WTC11 (cell line): Measurements from ENCODE around the gene COPB1. TPM values are rescaled to one million over a fixed set of nuclear protein-coding genes. Genes with fewer than 3 reads are reported as not detected.

Experiments
- ATAC-seq: fragments of 200-7000 bp; cut with Tn5 transposase; 2 replicates; pipeline ENCODE4 v1.10.0; 2021; ENCODE audit warnings: mild to moderate bottlenecking, moderate library complexity
- CTCF ChIA-PET: fragments of 300-600 bp; sonication (Branson Sonifier 250); formaldehyde crosslinking; loops from one replicate; lab custom pipeline; 2021; ENCODE audit warnings: antibody characterized with exemption; lab: Charles Lee
- POLR2A ChIA-PET: fragments of 350-600 bp; sonication (Branson Sonifier 250); formaldehyde crosslinking; loops from one replicate; lab custom pipeline; 2021; ENCODE audit warnings: antibody characterized with exemption; lab: Charles Lee
- DNase-seq: peaks from one replicate; pipeline ENCODE4 v3.0.0; 2021; ENCODE audit warnings: low spot score
- H3K27ac Mint-ChIP-seq: 2 replicates; pipeline ENCODE4 v1.8.0; 2021; ENCODE audit warnings: mixed read lengths
- H3K27me3 Mint-ChIP-seq: 2 replicates; pipeline ENCODE4 v1.8.0; 2021; ENCODE audit warnings: low read depth, mild to moderate bottlenecking, moderate library complexity, mixed read lengths
- H3K36me3 Mint-ChIP-seq: 2 replicates; pipeline ENCODE4 v1.8.0; 2021; ENCODE audit warnings: mixed read lengths
- H3K4me1 Mint-ChIP-seq: 2 replicates; pipeline ENCODE4 v1.8.0; 2022; ENCODE audit warnings: mixed read lengths
- H3K4me3 Mint-ChIP-seq: 2 replicates; pipeline ENCODE4 v1.8.0; 2021; ENCODE audit warnings: mild to moderate bottlenecking, moderate library complexity, mixed read lengths
- H3K9me3 Mint-ChIP-seq: 2 replicates; pipeline ENCODE4 v1.8.0; 2021; ENCODE audit warnings: mixed read lengths
- ATF1 ChIP-seq: sonication (generic); formaldehyde crosslinking; IDR thresholded peaks from 2 replicates; pipeline ENCODE4 v1.8.1; 2023; ENCODE audit warnings: mild to moderate bottlenecking, moderate library complexity, missing genetic modification reagents
- CREM ChIP-seq: sonication (generic); formaldehyde crosslinking; IDR thresholded peaks from 2 replicates; pipeline ENCODE4 v1.8.1; 2022; ENCODE audit warnings: mild to moderate bottlenecking, missing genetic modification reagents, moderate library complexity
- ESRRA ChIP-seq: sonication (generic); formaldehyde crosslinking; IDR thresholded peaks from 2 replicates; pipeline ENCODE4 v1.8.1; 2022; ENCODE audit warnings: mild to moderate bottlenecking, missing genetic modification reagents, borderline replicate concordance
- FOXP1 ChIP-seq: sonication (generic); formaldehyde crosslinking; IDR thresholded peaks from 2 replicates; pipeline ENCODE4 v1.8.0; 2022; ENCODE audit warnings: missing genetic modification reagents, mild to moderate bottlenecking, moderate library complexity, borderline replicate concordance
- HMGA2 ChIP-seq: fragments of 250-450 bp; sonication (Bioruptor Pico); IDR thresholded peaks from 2 replicates; pipeline ENCODE4 v1.4.0; 2021; ENCODE audit warnings: mild to moderate bottlenecking, moderate library complexity
- JUN ChIP-seq: sonication (generic); formaldehyde crosslinking; IDR thresholded peaks from 2 replicates; pipeline ENCODE4 v1.8.0; 2023; ENCODE audit warnings: mild to moderate bottlenecking, missing genetic modification reagents
- KAT7 ChIP-seq: sonication (generic); formaldehyde crosslinking; IDR thresholded peaks from 2 replicates; pipeline ENCODE4 v1.8.1; 2023; ENCODE audit warnings: missing genetic modification reagents, mild to moderate bottlenecking, borderline replicate concordance
- NFYB ChIP-seq: sonication (generic); formaldehyde crosslinking; conservative IDR thresholded peaks from 2 replicates; pipeline ENCODE4 v1.8.0; 2022; ENCODE audit warnings: low read depth, missing genetic modification reagents
- RELA ChIP-seq: sonication (generic); formaldehyde crosslinking; IDR thresholded peaks from 2 replicates; pipeline ENCODE4 v1.8.1; 2022; ENCODE audit warnings: missing genetic modification reagents, mild to moderate bottlenecking, borderline replicate concordance
- SMAD3 ChIP-seq: sonication (generic); formaldehyde crosslinking; IDR thresholded peaks from 2 replicates; pipeline ENCODE4 v1.8.0; 2022; ENCODE audit warnings: missing genetic modification reagents, mild to moderate bottlenecking, borderline replicate concordance
- TEAD1 ChIP-seq: sonication (generic); formaldehyde crosslinking; IDR thresholded peaks from 2 replicates; pipeline ENCODE4 v1.8.0; 2022; ENCODE audit warnings: mild to moderate bottlenecking, missing genetic modification reagents
- TEAD4 ChIP-seq: sonication (generic); formaldehyde crosslinking; IDR thresholded peaks from 2 replicates; pipeline ENCODE4 v1.8.0; 2022; ENCODE audit warnings: mild to moderate bottlenecking, missing genetic modification reagents
- ZBTB21 ChIP-seq: sonication (generic); formaldehyde crosslinking; IDR thresholded peaks from 2 replicates; pipeline ENCODE4 v1.8.1; 2023; ENCODE audit warnings: mild to moderate bottlenecking, missing genetic modification reagents, borderline replicate concordance
- ZNF138 ChIP-seq: sonication (generic); formaldehyde crosslinking; conservative IDR thresholded peaks from 2 replicates; pipeline ENCODE4 v1.8.1; 2022; ENCODE audit warnings: mild to moderate bottlenecking, moderate library complexity, missing genetic modification reagents
- ZNF219 ChIP-seq: sonication (generic); formaldehyde crosslinking; IDR thresholded peaks from 2 replicates; pipeline ENCODE4 v1.8.0; 2023; ENCODE audit warnings: missing genetic modification reagents, mild to moderate bottlenecking, borderline replicate concordance
- ZNF317 ChIP-seq: sonication (generic); formaldehyde crosslinking; IDR thresholded peaks from 2 replicates; pipeline ENCODE4 v1.8.1; 2023; ENCODE audit warnings: low read depth, mild to moderate bottlenecking, moderate library complexity, missing genetic modification reagents, borderline replicate concordance
- ZNF396 ChIP-seq: fragments of 250-450 bp; sonication (Bioruptor Pico); IDR thresholded peaks from 2 replicates; pipeline ENCODE4 v1.8.0; 2021; ENCODE audit warnings: mild to moderate bottlenecking, moderate library complexity, borderline replicate concordance
- ZNF671 ChIP-seq: fragments of 250-450 bp; sonication (Bioruptor Pico); IDR thresholded peaks from 2 replicates; pipeline ENCODE4 v1.8.0; 2021; ENCODE audit warnings: mild to moderate bottlenecking
- total RNA-seq: library from RNA; stranded (reverse); gene quantifications from 3 replicates; pipeline ENCODE4 v1.2.3, GENCODE V29; 2021
- TF ChIP-seq, protein P1 (sequence below): sonication (generic); formaldehyde crosslinking; IDR thresholded peaks from 2 replicates; pipeline ENCODE4 v1.8.0; 2022; ENCODE audit warnings: mild to moderate bottlenecking, missing genetic modification reagents
- TF ChIP-seq, protein P2 (sequence below): sonication (generic); formaldehyde crosslinking; IDR thresholded peaks from 2 replicates; pipeline ENCODE4 v1.8.1; 2023; ENCODE audit warnings: mild to moderate bottlenecking, missing genetic modification reagents, moderate library complexity
- TF ChIP-seq, protein P3 (sequence below): sonication (generic); formaldehyde crosslinking; IDR thresholded peaks from 2 replicates; pipeline ENCODE4 v1.8.1; 2022; ENCODE audit warnings: low read depth, mild to moderate bottlenecking, moderate library complexity, missing genetic modification reagents, borderline replicate concordance
- TF ChIP-seq, protein P4 (sequence below): sonication (generic); formaldehyde crosslinking; IDR thresholded peaks from 2 replicates; pipeline ENCODE4 v1.8.0; 2023; ENCODE audit warnings: missing genetic modification reagents, mild to moderate bottlenecking, borderline replicate concordance
- TF ChIP-seq, protein P5 (sequence below): sonication (generic); formaldehyde crosslinking; IDR thresholded peaks from 2 replicates; pipeline ENCODE4 v1.8.1; 2022; ENCODE audit warnings: mild to moderate bottlenecking, moderate library complexity, missing genetic modification reagents
- TF ChIP-seq, protein P6 (sequence below): sonication (generic); formaldehyde crosslinking; conservative IDR thresholded peaks from 2 replicates; pipeline ENCODE4 v1.8.1; 2022; ENCODE audit warnings: mild to moderate bottlenecking, missing genetic modification reagents
- TF ChIP-seq, protein P7 (sequence below): sonication (generic); formaldehyde crosslinking; IDR thresholded peaks from 2 replicates; pipeline ENCODE4 v1.8.1; 2023; ENCODE audit warnings: mild to moderate bottlenecking, missing genetic modification reagents, moderate library complexity
- TF ChIP-seq, protein P8 (sequence below): sonication (generic); formaldehyde crosslinking; IDR thresholded peaks from 2 replicates; pipeline ENCODE4 v1.8.1; 2023; ENCODE audit warnings: mild to moderate bottlenecking, missing genetic modification reagents

COPB1 gene
- total RNA-seq, 1 experiment from 2014 or later = 76.3 TPM

DNA sequence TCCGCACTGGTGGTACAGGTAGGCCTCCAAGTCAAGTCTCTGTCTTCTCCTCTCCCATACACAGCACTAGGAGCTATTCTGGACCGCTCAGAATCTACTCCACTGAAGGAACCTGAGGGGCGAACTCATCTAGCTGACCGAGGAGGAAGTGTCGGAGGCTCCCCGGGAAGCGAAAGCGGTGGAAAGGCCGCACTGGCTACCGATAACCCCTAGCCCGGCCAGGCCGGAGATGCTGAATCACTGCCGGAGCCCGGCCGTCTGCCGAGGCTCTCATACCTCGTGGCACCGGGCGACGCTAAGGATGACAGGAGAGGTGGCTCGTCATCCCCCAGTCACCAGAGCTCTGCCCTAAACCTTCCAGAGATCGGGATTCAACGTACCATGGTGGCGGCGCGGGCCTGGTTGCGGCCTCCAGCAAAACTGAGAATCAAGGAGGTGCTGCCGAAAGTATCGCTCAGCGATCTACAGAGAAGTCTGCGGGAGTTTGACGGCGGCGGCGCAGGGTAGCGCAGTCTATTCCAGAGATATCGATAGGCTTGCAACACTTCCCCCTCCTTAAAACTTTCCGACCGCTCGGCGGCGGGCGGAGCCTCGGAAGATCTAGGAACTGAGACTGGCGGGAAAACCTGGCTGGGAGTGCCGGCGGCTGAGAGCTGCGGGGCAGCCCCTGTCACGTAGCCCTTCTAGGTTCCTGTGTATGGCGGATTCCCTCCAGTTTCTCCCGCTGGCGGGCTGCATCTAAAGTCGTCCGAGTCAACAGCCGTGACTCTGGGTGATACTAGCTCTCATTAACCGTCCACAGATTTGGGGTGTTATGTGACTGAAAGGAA, 20.5 kb upstream of the COPB1 start, which contains the start of gene PSMA1 (continued):
- TF ChIP-seq, protein P1, sequence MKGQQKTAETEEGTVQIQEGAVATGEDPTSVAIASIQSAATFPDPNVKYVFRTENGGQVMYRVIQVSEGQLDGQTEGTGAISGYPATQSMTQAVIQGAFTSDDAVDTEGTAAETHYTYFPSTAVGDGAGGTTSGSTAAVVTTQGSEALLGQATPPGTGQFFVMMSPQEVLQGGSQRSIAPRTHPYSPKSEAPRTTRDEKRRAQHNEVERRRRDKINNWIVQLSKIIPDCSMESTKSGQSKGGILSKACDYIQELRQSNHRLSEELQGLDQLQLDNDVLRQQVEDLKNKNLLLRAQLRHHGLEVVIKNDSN (CRISPR knock-in tag) = peak; percentile 52; the same call in 1 of the 2 replicates
- TF ChIP-seq ESRRA (CRISPR knock-in tag) (no peak), ZNF671 (no peak), TEAD4 (no peak), JUN (CRISPR knock-in tag) (0 out of 2 replicates have a peak, but pooled peaks have one; percentile 68), CREM (CRISPR knock-in tag) (peak; percentile 28; the same call in 1 of the 2 replicates), SMAD3 (peak; percentile 39; the same call in 1 of the 2 replicates), ZNF138 (CRISPR knock-in tag) (no peak), ZNF317 (no peak), ZNF396 (CRISPR knock-in tag) (no peak), KAT7 (CRISPR knock-in tag) (no peak)
- TF ChIP-seq, protein P2, sequence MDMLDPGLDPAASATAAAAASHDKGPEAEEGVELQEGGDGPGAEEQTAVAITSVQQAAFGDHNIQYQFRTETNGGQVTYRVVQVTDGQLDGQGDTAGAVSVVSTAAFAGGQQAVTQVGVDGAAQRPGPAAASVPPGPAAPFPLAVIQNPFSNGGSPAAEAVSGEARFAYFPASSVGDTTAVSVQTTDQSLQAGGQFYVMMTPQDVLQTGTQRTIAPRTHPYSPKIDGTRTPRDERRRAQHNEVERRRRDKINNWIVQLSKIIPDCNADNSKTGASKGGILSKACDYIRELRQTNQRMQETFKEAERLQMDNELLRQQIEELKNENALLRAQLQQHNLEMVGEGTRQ (CRISPR knock-in tag) = no peak
- TF ChIP-seq, protein P3, sequence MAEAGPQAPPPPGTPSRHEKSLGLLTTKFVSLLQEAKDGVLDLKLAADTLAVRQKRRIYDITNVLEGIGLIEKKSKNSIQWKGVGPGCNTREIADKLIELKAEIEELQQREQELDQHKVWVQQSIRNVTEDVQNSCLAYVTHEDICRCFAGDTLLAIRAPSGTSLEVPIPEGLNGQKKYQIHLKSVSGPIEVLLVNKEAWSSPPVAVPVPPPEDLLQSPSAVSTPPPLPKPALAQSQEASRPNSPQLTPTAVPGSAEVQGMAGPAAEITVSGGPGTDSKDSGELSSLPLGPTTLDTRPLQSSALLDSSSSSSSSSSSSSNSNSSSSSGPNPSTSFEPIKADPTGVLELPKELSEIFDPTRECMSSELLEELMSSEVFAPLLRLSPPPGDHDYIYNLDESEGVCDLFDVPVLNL (CRISPR knock-in tag) = no peak
- TF ChIP-seq, protein P4, sequence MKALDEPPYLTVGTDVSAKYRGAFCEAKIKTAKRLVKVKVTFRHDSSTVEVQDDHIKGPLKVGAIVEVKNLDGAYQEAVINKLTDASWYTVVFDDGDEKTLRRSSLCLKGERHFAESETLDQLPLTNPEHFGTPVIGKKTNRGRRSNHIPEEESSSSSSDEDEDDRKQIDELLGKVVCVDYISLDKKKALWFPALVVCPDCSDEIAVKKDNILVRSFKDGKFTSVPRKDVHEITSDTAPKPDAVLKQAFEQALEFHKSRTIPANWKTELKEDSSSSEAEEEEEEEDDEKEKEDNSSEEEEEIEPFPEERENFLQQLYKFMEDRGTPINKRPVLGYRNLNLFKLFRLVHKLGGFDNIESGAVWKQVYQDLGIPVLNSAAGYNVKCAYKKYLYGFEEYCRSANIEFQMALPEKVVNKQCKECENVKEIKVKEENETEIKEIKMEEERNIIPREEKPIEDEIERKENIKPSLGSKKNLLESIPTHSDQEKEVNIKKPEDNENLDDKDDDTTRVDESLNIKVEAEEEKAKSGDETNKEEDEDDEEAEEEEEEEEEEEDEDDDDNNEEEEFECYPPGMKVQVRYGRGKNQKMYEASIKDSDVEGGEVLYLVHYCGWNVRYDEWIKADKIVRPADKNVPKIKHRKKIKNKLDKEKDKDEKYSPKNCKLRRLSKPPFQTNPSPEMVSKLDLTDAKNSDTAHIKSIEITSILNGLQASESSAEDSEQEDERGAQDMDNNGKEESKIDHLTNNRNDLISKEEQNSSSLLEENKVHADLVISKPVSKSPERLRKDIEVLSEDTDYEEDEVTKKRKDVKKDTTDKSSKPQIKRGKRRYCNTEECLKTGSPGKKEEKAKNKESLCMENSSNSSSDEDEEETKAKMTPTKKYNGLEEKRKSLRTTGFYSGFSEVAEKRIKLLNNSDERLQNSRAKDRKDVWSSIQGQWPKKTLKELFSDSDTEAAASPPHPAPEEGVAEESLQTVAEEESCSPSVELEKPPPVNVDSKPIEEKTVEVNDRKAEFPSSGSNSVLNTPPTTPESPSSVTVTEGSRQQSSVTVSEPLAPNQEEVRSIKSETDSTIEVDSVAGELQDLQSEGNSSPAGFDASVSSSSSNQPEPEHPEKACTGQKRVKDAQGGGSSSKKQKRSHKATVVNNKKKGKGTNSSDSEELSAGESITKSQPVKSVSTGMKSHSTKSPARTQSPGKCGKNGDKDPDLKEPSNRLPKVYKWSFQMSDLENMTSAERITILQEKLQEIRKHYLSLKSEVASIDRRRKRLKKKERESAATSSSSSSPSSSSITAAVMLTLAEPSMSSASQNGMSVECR (CRISPR knock-in tag) = peak; percentile 85; the same call in 1 of the 2 replicates
- TF ChIP-seq, protein P5, sequence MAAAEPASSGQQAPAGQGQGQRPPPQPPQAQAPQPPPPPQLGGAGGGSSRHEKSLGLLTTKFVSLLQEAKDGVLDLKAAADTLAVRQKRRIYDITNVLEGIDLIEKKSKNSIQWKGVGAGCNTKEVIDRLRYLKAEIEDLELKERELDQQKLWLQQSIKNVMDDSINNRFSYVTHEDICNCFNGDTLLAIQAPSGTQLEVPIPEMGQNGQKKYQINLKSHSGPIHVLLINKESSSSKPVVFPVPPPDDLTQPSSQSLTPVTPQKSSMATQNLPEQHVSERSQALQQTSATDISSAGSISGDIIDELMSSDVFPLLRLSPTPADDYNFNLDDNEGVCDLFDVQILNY (CRISPR knock-in tag) = peak; percentile 94
- TF ChIP-seq, protein P6, sequence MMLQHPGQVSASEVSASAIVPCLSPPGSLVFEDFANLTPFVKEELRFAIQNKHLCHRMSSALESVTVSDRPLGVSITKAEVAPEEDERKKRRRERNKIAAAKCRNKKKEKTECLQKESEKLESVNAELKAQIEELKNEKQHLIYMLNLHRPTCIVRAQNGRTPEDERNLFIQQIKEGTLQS (CRISPR knock-in tag) = no peak

DNA sequence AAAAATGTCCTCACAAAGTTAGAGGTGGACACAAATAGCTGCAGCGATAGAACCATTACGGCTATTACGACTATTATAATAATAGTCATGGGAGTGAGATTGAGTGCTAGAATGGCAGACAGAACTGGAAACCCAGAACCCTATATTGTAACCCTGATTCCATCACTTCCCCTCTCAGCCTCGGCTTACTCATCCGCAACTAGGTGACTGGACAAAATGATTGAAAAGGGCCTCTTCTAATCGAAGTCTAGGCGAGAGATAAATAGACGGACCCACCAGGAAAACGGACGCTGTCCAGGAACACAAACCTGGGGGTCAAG, 19.9 kb upstream of the COPB1 start:
- H3K4me3 Mint-ChIP-seq = peak overlapping the region; percentile 96
- CTCF ChIA-PET = interaction anchor here (1.2 to 2.9 kb wide), 4 partner anchors 12 to 388 kb away, joined by 3 to 27 read pairs (median 4); no protein-coding TSS in a partner anchor
- H3K27ac Mint-ChIP-seq = peak overlapping the region; percentile 97
- peaks cover 22% of the 10 kb centered on the region for H3K36me3 Mint-ChIP-seq
- H3K27me3 Mint-ChIP-seq = no peaks in the 10 kb centered on the region
- POLR2A ChIA-PET = interaction anchor here (0.6 to 1.4 kb wide), 3 partner anchors 35 to 388 kb away, joined by 3 to 9 read pairs (median 5); no protein-coding TSS in a partner anchor
- ATAC-seq (no peak), DNase-seq (no peak)
- H3K9me3 Mint-ChIP-seq = no peaks in the 10 kb centered on the region
- H3K4me1 Mint-ChIP-seq = peaks cover 11% of the 10 kb centered on the region
- TF ChIP-seq, protein P7, sequence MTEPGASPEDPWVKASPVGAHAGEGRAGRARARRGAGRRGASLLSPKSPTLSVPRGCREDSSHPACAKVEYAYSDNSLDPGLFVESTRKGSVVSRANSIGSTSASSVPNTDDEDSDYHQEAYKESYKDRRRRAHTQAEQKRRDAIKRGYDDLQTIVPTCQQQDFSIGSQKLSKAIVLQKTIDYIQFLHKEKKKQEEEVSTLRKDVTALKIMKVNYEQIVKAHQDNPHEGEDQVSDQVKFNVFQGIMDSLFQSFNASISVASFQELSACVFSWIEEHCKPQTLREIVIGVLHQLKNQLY (CRISPR knock-in tag) = no peak
- no peak for TF ChIP-seq NFYB (CRISPR knock-in tag)
- no peak for TF ChIP-seq ZNF219 (CRISPR knock-in tag)
- no peak for TF ChIP-seq ZBTB21 (CRISPR knock-in tag)
- no peak for TF ChIP-seq TEAD1 (CRISPR knock-in tag)
- TF ChIP-seq RELA (CRISPR knock-in tag) = no peak
- TF ChIP-seq FOXP1 (CRISPR knock-in tag) = no peak
- TF ChIP-seq ATF1 (CRISPR knock-in tag) = no peak
- no peak for TF ChIP-seq HMGA2 (CRISPR knock-in tag)
- no peak for TF ChIP-seq ZNF317
- TF ChIP-seq, protein P8, sequence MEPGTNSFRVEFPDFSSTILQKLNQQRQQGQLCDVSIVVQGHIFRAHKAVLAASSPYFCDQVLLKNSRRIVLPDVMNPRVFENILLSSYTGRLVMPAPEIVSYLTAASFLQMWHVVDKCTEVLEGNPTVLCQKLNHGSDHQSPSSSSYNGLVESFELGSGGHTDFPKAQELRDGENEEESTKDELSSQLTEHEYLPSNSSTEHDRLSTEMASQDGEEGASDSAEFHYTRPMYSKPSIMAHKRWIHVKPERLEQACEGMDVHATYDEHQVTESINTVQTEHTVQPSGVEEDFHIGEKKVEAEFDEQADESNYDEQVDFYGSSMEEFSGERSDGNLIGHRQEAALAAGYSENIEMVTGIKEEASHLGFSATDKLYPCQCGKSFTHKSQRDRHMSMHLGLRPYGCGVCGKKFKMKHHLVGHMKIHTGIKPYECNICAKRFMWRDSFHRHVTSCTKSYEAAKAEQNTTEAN (CRISPR knock-in tag) = no peak
